SK-N-SH treated with all-trans-retinoic acid at 6 μM for 48 hours (cell line): ENCODE data around the gene SLC13A3.

Experiments used
- ATAC-seq: fragments of 200-7000 bp; cut with Tn5 transposase; 3 replicates; pipeline ENCODE4 v1.9.1; 2020; ENCODE audit warnings: mild to moderate bottlenecking, moderate library complexity
- ARNTL ChIP-seq: fragments of 450-650 bp; formaldehyde crosslinking; IDR thresholded peaks from 2 replicates; pipeline ENCODE4 v1.5.0; 2020; ENCODE audit warnings: low read depth, mild to moderate bottlenecking, moderate library complexity, borderline replicate concordance
- BACH2 ChIP-seq: fragments of 250-450 bp; sonication (Bioruptor Pico); IDR thresholded peaks from 2 replicates; pipeline ENCODE4 v1.9.0; 2021; ENCODE audit warnings: mild to moderate bottlenecking, borderline replicate concordance
- CREB5 ChIP-seq: fragments of 250-450 bp; sonication (Bioruptor Pico); IDR thresholded peaks from 2 replicates; pipeline ENCODE4 v1.5.1; 2020; ENCODE audit warnings: low read depth, mild to moderate bottlenecking, moderate library complexity
- ESRRG ChIP-seq: fragments of 250-450 bp; sonication (Bioruptor Pico); IDR thresholded peaks from 2 replicates; pipeline ENCODE4 v1.6.1; 2021; ENCODE audit warnings: mild to moderate bottlenecking
- GLIS3 ChIP-seq: fragments of 250-450 bp; sonication (Bioruptor Pico); IDR thresholded peaks from 2 replicates; pipeline ENCODE4 v1.5.0; 2020; ENCODE audit warnings: mild to moderate bottlenecking, moderate library complexity
- ISL1 ChIP-seq: fragments of 250-450 bp; sonication (Bioruptor Pico); IDR thresholded peaks from 2 replicates; pipeline ENCODE4 v2.1.2; 2022; ENCODE audit warnings: mild to moderate bottlenecking, moderate library complexity
- OSR1 ChIP-seq: fragments of 250-450 bp; sonication (Bioruptor Pico); IDR thresholded peaks from 2 replicates; pipeline ENCODE4 v1.8.0; 2022; ENCODE audit warnings: moderate library complexity, mild to moderate bottlenecking, inconsistent platforms
- POU6F1 ChIP-seq: fragments of 250-450 bp; sonication (Bioruptor Pico); IDR thresholded peaks from 2 replicates; pipeline ENCODE4 v1.8.0; 2021; ENCODE audit warnings: low read depth, mild to moderate bottlenecking, moderate library complexity, borderline replicate concordance
- PPARA ChIP-seq: fragments of 250-450 bp; sonication (Bioruptor Pico); IDR thresholded peaks from 2 replicates; pipeline ENCODE4 v1.5.0; 2020; ENCODE audit warnings: mild to moderate bottlenecking, borderline replicate concordance
- RARB ChIP-seq: fragments of 250-450 bp; sonication (Bioruptor Pico); IDR thresholded peaks from 2 replicates; pipeline ENCODE4 v1.8.0; 2021; ENCODE audit warnings: mild to moderate bottlenecking, moderate library complexity
- SNAI2 ChIP-seq: fragments of 250-450 bp; sonication (Bioruptor Pico); IDR thresholded peaks from 2 replicates; pipeline ENCODE4 v1.5.0; 2020; ENCODE audit warnings: mild to moderate bottlenecking, moderate library complexity
- TCF4 ChIP-seq: fragments of 250-450 bp; sonication (Bioruptor Pico); IDR thresholded peaks from 2 replicates; pipeline ENCODE4 v1.8.0; 2021; ENCODE audit warnings: mild to moderate bottlenecking, moderate library complexity, borderline replicate concordance
- TOX ChIP-seq: fragments of 250-450 bp; sonication (Bioruptor Pico); IDR thresholded peaks from 2 replicates; pipeline ENCODE4 v1.8.0; 2021; ENCODE audit warnings: mild to moderate bottlenecking, moderate library complexity, borderline replicate concordance
- TSHZ2 ChIP-seq: fragments of 250-450 bp; sonication (Bioruptor Pico); IDR thresholded peaks from 2 replicates; pipeline ENCODE4 v1.5.0; 2020; ENCODE audit warnings: mild to moderate bottlenecking, moderate library complexity
- ZC3H10 ChIP-seq: fragments of 250-450 bp; sonication (Bioruptor Pico); IDR thresholded peaks from 2 replicates; pipeline ENCODE4 v1.5.1; 2021; ENCODE audit warnings: mild to moderate bottlenecking, moderate library complexity
- ZFP3 ChIP-seq: fragments of 250-450 bp; sonication (Bioruptor Pico); IDR thresholded peaks from 2 replicates; pipeline ENCODE4 v1.5.0; 2020; ENCODE audit warnings: mild to moderate bottlenecking, moderate library complexity
- ZFP30 ChIP-seq: fragments of 450-650 bp; formaldehyde crosslinking; IDR thresholded peaks from 2 replicates; pipeline ENCODE4 v1.5.0; 2022; ENCODE audit warnings: mild to moderate bottlenecking, moderate library complexity
- ZNF565 ChIP-seq: fragments of 450-650 bp; formaldehyde crosslinking; conservative IDR thresholded peaks from 2 replicates; pipeline ENCODE4 v1.5.0; 2020; ENCODE audit warnings: low read depth, mild to moderate bottlenecking, moderate library complexity
- ZNF70 ChIP-seq: fragments of 450-650 bp; formaldehyde crosslinking; IDR thresholded peaks from 2 replicates; pipeline ENCODE4 v1.5.0; 2020; ENCODE audit warnings: mild to moderate bottlenecking, moderate library complexity
- ZNF8 ChIP-seq: fragments of 450-650 bp; formaldehyde crosslinking; IDR thresholded peaks from 2 replicates; pipeline ENCODE4 v1.5.0; 2020; ENCODE audit warnings: mild to moderate bottlenecking, moderate library complexity
- TF ChIP-seq, protein P1 (sequence below): fragments of 250-450 bp; sonication (Bioruptor Pico); IDR thresholded peaks from 2 replicates; pipeline ENCODE4 v1.5.1; 2021; ENCODE audit warnings: mild to moderate bottlenecking, moderate library complexity

Gene SLC13A3

DNA sequence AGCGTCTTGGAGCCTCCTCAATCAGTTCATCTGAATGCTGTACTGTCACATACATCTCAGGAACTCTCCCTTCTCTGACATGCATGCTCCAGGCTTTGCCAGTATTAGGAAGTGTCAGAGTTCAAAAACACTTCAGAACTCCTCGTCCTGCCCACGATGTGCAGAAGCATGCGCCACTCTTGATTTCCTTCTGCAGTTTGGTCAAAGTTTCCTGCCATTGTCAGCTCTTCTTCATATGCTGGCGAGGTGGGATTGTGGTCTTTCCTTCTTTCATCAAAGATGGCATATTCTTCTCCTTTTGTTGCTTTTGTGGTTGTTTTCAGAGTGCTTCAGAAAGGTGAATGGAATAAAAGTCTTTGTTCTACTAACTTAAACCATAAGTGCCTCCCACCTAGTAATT lies 21.0 kb downstream of the SLC13A3 start:
- TF ChIP-seq RARB: no peak
- TF ChIP-seq TCF4: no peak
- ATAC-seq: no peak

- TF ChIP-seq, protein P1, sequence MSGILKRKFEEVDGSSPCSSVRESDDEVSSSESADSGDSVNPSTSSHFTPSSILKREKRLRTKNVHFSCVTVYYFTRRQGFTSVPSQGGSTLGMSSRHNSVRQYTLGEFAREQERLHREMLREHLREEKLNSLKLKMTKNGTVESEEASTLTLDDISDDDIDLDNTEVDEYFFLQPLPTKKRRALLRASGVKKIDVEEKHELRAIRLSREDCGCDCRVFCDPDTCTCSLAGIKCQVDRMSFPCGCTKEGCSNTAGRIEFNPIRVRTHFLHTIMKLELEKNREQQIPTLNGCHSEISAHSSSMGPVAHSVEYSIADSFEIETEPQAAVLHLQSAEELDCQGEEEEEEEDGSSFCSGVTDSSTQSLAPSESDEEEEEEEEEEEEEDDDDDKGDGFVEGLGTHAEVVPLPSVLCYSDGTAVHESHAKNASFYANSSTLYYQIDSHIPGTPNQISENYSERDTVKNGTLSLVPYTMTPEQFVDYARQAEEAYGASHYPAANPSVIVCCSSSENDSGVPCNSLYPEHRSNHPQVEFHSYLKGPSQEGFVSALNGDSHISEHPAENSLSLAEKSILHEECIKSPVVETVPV (CRISPR knock-in tag): no peak
- TF ChIP-seq SNAI2 (no peak), OSR1 (no peak), ISL1 (CRISPR knock-in tag) (no peak), TCF4 (no peak), ZFP3 (CRISPR knock-in tag) (no peak), PPARA (CRISPR knock-in tag) (no peak), TOX (no peak), ZC3H10 (CRISPR knock-in tag) (no peak), ARNTL (CRISPR knock-in tag) (no peak), ZNF70 (no peak), GLIS3 (no peak), RARB (no peak), POU6F1 (CRISPR knock-in tag) (no peak), ZNF8 (CRISPR knock-in tag) (no peak), ZFP30 (CRISPR knock-in tag) (no peak)
- TF ChIP-seq, all 23 proteins: peak for 0
- no peak for ATAC-seq
Observed at GRCh38 chr20:46629341-46629740, 21.9 kb downstream of the SLC13A3 start.

GRCh38 chr20:46627234-46627633 lies 24.0 kb downstream of the SLC13A3 start:
- TF ChIP-seq ESRRG (no peak), ZNF565 (no peak), ZC3H10 (CRISPR knock-in tag) (no peak), TOX (no peak), POU6F1 (CRISPR knock-in tag) (no peak), ZFP3 (CRISPR knock-in tag) (no peak), RARB (no peak)
- ATAC-seq: no peak

DNA sequence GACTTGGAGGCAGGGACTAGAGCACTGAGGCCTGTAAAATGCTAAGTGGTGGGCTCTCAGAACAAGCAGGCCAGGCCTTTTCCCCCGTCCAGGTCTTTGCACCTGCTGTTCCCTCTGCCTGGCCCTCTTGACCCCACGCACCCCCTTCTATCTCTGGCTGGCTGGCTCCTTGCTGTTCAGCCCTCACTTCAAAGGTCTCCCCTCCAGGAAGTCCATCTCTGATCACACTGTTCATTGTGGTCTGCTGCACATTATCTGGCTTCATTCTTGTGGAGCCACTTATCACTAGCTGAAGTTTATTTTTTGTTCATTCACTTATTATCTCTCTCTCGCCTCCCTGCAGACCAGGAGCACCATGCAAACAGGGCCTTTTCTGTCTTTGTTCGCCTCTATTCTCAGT lies 24.5 kb downstream of the SLC13A3 start:
- no peak for ATAC-seq
- no peak for TF ChIP-seq RARB
- TF ChIP-seq ZFP3 (CRISPR knock-in tag): no peak
- no peak for TF ChIP-seq ESRRG
- TF ChIP-seq ZFP30 (CRISPR knock-in tag): no peak
- no peak for TF ChIP-seq BACH2 (CRISPR knock-in tag)

DNA sequence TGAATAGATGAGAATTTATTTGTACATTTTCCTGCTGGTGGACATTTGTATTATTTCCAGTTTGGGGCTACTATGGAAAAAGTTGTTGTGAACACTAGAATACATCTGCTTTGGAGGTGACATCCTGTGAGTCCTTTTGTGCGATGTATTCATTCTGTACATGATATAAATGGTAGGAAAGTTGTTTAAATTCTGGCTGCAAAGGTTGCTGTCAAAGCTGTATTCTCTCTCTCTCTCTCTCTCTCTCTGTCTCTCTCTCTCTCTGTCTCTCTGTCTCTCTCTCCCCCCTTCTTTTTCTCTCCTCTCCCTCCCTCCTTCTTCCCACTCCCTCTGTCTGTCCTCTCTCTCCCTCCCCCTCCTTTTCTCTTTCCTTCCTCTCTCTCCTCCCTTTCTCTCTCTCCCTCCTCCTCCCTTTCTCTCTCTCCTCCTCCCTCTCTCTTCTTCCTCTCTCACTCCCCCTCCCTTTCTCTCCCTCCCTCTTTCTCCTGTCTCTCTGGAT lies 25.3 kb downstream of the SLC13A3 start:
- TF ChIP-seq CREB5 (CRISPR knock-in tag) (no peak), ZNF565 (no peak)
- no peak for ATAC-seq

DNA sequence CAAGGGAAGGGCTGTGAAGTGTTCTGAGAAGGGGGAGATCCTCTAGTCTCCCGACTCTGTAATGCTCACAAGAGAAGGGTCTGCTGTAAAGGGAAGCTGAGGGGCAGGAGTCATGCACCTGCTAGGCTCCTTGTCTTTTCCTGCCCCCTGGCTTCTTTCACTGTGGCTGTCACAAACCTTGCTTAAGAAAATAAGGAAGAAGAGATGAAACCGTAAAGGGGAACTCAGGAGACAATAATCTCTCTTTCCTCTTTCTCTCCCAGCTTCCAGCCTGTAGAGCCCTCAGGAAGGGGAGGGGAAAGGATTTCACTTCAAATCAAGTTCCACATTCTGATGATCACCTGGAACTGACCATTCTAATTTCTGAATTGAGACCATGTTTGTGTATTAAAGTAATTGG lies 26.3 kb downstream of the SLC13A3 start:
- TF ChIP-seq ZNF8 (CRISPR knock-in tag) (no peak), ARNTL (CRISPR knock-in tag) (no peak), ZNF565 (no peak), TSHZ2 (no peak)
- no peak for ATAC-seq
